Omental fat pad (tissue), 4 donors: ENCODE data around the gene SUSD6. TPM values are rescaled to one million over a fixed set of nuclear protein-coding genes. Genes with fewer than 3 reads are reported as not detected.

Source experiments
- ATAC-seq: fragments of 150-250 bp; one replicate; pipeline ENCODE4 v1.9.1; 2016; ENCODE audit warnings: mild to moderate bottlenecking, moderate library complexity; ENCODE audit not compliant: low FRiP score
- DNase-seq: peaks from one replicate; pipeline ENCODE4 v3.0.0-alpha.2; 2019; ENCODE audit warnings: low spot score
- total RNA-seq, 4 donors: library from RNA; depleted of rRNA; stranded (reverse); fragments of >200 nt; gene quantifications; one replicate each; pipeline ENCODE4 v1.1.0, GENCODE V29; 2016
- TF ChIP-seq, protein P1 (sequence below), 3 donors: fragments of 450-650 bp; IDR thresholded peaks; one replicate each; pipeline ENCODE4 v1.5.1; 2016 to 2017; ENCODE audit warnings: antibody characterized with exemption in 3 of 3, mild to moderate bottlenecking in 3 of 3, moderate library complexity in 2 of 3

SUSD6 gene
- total RNA-seq, 4 donors from 2014 or later = 31.1 to 73.3 (median 52.7) TPM

- TF ChIP-seq, protein P1, sequence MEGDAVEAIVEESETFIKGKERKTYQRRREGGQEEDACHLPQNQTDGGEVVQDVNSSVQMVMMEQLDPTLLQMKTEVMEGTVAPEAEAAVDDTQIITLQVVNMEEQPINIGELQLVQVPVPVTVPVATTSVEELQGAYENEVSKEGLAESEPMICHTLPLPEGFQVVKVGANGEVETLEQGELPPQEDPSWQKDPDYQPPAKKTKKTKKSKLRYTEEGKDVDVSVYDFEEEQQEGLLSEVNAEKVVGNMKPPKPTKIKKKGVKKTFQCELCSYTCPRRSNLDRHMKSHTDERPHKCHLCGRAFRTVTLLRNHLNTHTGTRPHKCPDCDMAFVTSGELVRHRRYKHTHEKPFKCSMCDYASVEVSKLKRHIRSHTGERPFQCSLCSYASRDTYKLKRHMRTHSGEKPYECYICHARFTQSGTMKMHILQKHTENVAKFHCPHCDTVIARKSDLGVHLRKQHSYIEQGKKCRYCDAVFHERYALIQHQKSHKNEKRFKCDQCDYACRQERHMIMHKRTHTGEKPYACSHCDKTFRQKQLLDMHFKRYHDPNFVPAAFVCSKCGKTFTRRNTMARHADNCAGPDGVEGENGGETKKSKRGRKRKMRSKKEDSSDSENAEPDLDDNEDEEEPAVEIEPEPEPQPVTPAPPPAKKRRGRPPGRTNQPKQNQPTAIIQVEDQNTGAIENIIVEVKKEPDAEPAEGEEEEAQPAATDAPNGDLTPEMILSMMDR (IDR thresholded peaks at IDR 0.05) = no peak
- DNase-seq (no peak), ATAC-seq (no peak)
Measured at GRCh38 chr14:69704319-69704718, 92.9 kb downstream of the SUSD6 start.

DNA sequence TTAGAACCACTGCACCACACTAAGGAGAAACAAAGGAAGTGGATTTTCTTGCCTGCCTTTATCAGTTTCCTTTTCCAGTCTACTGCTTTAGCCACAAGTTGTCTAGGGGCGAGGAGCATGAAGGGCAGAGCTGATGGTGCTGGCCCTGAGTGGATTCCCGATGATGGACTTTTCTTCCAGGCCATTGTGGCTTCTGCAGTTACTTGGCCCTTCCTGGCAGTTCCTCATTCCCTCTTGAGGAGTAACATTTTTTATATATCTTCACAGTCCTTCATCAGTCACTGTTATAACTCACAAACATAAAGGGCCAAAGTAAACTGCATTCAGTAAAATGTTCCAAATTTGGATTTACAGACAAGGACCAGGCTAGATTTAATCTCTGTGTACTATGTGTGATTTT is 94.3 kb downstream of the SUSD6 start:
- DNase-seq (no peak), ATAC-seq (no peak)
- TF ChIP-seq, protein P1 (IDR thresholded peaks at IDR 0.05) = no peak

DNA sequence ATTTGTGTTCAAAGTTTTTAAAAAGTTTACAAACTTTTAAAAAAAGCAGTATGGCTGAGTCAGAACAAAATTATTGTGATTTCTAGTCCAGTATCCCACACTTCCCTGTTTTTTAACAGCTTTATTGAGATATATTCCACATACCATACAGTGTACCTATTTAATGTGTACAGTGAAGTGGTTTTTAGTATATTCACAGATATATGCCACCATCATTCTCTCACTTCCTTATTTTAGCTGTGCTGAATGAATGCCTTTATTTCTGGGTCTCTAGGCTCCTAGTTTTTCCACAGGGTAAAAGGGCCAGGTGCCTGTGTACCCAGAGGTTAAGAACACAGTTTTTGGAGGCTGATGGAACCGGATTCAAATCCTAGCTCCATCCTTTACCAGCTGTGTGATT is 96.7 kb downstream of the SUSD6 start:
- ATAC-seq (no peak), DNase-seq (no peak)
- TF ChIP-seq, protein P1 (IDR thresholded peaks at IDR 0.05) = no peak

- no peak for ATAC-seq
- TF ChIP-seq, protein P1 (IDR thresholded peaks at IDR 0.05) = no peak
- DNase-seq = no peak
Measured at GRCh38 chr14:69708586-69709560, 97.5 kb downstream of the SUSD6 start.

DNA sequence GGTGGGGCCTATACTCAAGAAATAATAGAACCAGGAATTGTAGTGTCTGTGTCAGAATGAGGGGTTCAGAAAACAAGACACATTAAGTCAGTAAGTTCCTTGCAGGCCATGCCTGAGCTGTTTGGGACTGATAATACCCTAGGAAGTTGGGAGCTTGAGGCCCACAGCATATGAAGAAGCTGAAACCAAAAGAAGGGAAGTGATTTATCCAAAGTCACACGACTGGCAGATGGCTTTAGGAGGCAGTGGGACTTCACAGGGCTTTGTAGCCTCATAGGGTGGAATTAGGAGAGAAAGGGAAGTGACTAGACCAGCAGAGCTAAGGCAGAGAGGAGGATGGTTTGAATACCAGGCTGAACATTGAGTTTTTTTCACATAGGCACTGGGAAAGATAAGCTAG is 99.0 kb downstream of the SUSD6 start:
- no peak for DNase-seq
- no peak for ATAC-seq

DNA sequence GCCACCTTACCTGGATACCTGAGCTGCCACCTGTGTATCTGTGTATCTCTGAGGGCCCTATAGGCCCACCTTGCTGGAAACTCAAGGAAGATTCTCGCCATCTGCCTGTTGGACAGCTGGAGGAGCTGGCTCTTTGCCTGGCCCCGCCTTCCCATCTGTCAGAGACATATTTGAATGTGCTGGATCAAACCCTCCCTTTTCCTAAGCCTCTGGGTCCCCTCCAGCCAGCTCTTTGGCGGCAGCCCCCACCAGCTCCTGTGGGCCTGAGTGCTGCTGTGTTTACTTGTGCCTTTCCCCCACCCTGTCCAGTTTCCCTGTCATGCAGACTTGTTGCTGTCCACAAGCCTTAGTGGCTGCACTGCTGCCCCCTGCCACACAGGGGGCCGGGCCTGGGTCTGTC is 99.7 kb downstream of the SUSD6 start:
- ATAC-seq (no peak), DNase-seq (no peak)
- TF ChIP-seq, protein P1 (IDR thresholded peaks at IDR 0.05) = no peak

More for the DNA sequence above, 99.0 kb downstream of the SUSD6 start:
- TF ChIP-seq, protein P1 (IDR thresholded peaks at IDR 0.05) = no peak

DNA sequence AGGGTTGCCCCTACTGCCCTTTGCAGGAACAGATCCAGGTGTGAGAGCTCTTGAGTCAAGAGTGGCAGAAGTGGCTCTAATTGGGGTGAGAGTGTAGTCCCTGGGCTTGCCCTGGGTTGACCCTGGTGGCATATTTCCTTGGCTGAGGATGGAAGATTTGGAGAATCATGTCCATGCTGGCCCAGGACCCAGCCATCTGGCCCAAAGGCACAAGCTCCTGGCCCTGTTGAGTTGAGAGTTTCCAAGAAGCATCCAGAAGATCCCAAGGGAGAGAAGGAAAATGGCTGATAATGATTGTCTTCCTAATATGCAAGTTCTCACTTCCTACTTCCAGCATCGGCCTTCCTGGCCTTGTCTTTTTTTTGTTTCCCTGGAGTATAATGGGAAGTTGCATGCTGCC is 100.1 kb downstream of the SUSD6 start:
- ATAC-seq = no peak
- TF ChIP-seq, protein P1 (IDR thresholded peaks at IDR 0.05) = no peak
- DNase-seq = no peak
